GM18867 (cell line): ENCODE results near the gene MPP1.
A peak's percentile ranks its signal among the peaks of the same experiment; 100 is the strongest.
"Not testable (repeated sequence)": the region's sequence is repeated elsewhere in the genome, so short reads cannot be mapped to it uniquely, and the experiment has no call there.

Source experiments
- ATAC-seq: cut with Tn5 transposase; IDR thresholded peaks from one replicate; pipeline ENCODE4 v1.9.1; 2021; ENCODE audit warnings: mild to moderate bottlenecking, moderate library complexity; ENCODE audit not compliant: unreplicated experiment

Gene MPP1

GRCh38 chrX:154804957-154805695 is at the start of gene MPP1:
TSS of gene MPP1 (minus strand) at chrX:154805485. CDS start at chrX:154805373, 112 bp downstream.
- ATAC-seq = peak; percentile 98

GRCh38 chrX:154850957-154851611 is 45.8 kb upstream of the MPP1 start:
- no peak for ATAC-seq

GRCh38 chrX:154840856-154841255 is 35.6 kb upstream of the MPP1 start:
- no peak for ATAC-seq

- no peak for ATAC-seq
Measured at GRCh38 chrX:154836163-154836562, 30.9 kb upstream of the MPP1 start.

- ATAC-seq = no peak
Measured at GRCh38 chrX:154834562-154834961, 29.3 kb upstream of the MPP1 start, which contains the start of gene SMIM9. TSS of gene SMIM9 (minus strand) at chrX:154834662. CDS start at chrX:154830856, 3,806 bp downstream.

- ATAC-seq = no peak
Measured at GRCh38 chrX:154833746-154834274, 28.5 kb upstream of the MPP1 start.

- no peak for ATAC-seq
Measured at GRCh38 chrX:154829926-154830442, 24.7 kb upstream of the MPP1 start.

- no peak for ATAC-seq
Measured at GRCh38 chrX:154829134-154829533, 23.8 kb upstream of the MPP1 start.

GRCh38 chrX:154828016-154828408 is 22.7 kb upstream of the MPP1 start:
- ATAC-seq = no peak

- peak; percentile 96 for ATAC-seq
Measured at GRCh38 chrX:154827194-154828015, 22.1 kb upstream of the MPP1 start.

- ATAC-seq = not testable (repeated sequence)
Measured at GRCh38 chrX:154825586-154825985, 20.3 kb upstream of the MPP1 start.

GRCh38 chrX:154824638-154825037 is 19.4 kb upstream of the MPP1 start:
- no peak for ATAC-seq

GRCh38 chrX:154822029-154822428 is 16.7 kb upstream of the MPP1 start:
- no peak for ATAC-seq

- no peak for ATAC-seq
Measured at GRCh38 chrX:154821523-154821922, 16.2 kb upstream of the MPP1 start.

- ATAC-seq = peak; percentile 85
Measured at GRCh38 chrX:154819771-154820341, 14.6 kb upstream of the MPP1 start.

- ATAC-seq = peak; percentile 54
Measured at GRCh38 chrX:154818916-154819770, 13.9 kb upstream of the MPP1 start.

GRCh38 chrX:154817048-154817618 is 11.8 kb upstream of the MPP1 start:
- ATAC-seq = not testable (repeated sequence)

- ATAC-seq = not testable (repeated sequence)
Measured at GRCh38 chrX:154816326-154816898, 11.1 kb upstream of the MPP1 start.

- no peak for ATAC-seq
Measured at GRCh38 chrX:154815274-154815818, 10.1 kb upstream of the MPP1 start.
